ENCODE results near the gene SNX24.
"Not testable (repeated sequence)": the region's sequence is repeated elsewhere in the genome, so short reads cannot be mapped to it uniquely, and the experiment has no call there.

SNX24 gene

GRCh38 chr5:122874179-122874875 lies 28.9 kb downstream of the SNX24 start:
- no peak for DNase-seq

DNA sequence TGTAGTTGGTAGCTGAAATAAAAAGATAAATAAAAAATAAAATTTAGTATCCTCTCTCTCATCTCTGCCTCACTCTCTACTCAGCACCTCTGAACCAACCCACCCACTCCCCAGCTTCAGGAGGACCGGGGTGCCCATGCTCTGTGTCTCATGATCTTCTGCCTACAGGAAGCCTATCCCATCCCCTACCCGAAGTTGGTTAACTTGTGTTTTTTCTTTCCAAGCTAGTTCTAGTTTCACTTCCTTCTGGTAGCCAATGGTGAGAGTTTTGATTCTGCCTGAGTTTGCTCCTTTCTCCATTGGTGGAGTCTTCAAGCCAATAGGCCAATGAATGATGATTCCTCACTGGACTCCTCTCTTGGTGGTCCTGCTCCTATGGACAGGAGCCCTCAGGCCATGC lies 32.1 kb downstream of the SNX24 start:
- no peak for DNase-seq

GRCh38 chr5:122879076-122879475 lies 33.7 kb downstream of the SNX24 start:
- no peak for DNase-seq

DNA sequence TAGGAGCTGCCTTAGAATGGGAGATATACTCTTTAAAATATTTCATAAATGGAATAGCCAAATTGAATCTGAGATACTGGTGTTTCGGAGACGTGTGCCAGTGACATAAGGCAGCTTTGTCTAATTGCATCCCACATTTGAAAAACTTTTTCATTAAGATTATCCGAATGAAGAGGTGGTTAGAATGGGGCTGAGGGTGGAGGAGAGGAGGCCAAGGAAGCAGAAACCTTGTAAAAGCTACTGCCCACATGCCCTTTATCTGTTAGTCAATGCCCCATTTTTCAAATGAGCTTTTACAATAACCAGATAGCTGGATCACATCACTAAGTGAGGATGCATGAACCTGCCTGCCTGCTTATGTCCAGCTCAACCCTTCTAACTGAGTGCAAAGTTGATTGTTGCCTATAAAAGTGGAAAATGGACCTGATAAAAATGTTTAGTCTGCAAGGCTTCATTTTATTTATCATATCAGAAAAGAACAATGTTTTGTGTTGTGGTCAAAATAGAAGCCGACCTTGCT lies 34.8 kb downstream of the SNX24 start:
- DNase-seq = no peak

- DNase-seq = no peak
Measured at GRCh38 chr5:122880749-122881148, 35.3 kb downstream of the SNX24 start.

DNA sequence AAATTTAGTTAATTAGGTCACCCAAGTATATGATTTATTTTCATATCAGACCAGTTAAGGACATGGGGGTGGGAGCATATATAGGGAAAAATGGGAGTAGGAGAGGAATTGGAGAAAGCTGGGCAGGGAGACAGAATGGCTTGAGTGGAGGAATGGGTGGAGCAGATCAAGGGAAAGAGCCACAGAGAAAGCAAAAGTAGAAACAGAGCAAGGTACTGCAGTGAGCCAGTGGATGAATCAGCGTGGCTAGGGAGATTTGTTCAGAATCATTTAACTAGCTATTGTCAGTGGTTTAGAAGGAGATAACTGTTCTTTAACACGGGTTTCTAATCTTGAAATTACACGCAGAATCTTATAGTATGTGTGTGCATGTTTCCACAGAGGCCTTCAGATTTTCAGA lies 37.4 kb downstream of the SNX24 start:
- DNase-seq = no peak

DNA sequence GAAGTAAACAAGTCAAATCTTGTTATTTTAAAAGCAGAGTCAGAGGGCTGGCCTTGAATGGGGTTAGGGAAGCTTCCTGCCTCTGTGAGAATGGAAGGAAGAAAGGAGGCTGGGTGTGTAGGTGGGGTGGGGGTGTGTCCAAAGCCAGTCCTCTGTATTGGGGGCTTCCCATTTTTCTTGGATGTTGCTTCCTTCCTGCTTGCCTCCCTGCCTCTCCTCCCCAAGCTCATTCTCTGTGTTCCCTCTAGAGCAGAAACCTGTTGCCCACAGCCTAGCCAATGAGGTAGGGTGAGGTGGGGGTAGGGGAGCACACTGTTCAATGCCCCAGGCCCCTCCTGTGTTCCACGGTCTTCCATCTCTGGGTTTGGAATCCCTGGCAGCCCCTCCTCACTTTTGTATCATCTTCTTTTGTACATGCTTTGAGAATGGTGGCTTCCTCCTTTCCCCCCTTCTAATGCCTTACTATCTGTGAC lies 39.7 kb downstream of the SNX24 start:
- DNase-seq = no peak

- no peak for DNase-seq
Measured at GRCh38 chr5:122885891-122886290, 40.5 kb downstream of the SNX24 start.

DNA sequence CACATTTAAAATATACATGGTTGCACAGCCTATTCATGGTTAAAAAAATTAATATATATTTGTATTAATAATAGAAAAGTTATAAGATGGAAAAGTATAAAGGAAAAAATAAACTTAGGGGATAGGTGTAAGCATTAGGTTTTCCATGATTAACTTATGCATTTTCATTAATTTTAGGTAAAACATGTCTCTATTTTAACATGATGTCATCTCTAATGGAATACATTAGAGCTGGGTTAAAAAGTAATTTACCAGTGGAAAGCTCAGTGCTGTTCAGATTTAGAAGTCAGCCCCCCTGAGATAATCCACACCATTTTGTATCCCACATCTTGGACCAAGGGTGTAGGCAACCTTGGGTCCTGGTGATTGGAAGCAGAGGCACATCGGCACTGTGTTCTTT lies 49.7 kb downstream of the SNX24 start:
- no peak for DNase-seq

GRCh38 chr5:122896598-122897282 lies 51.3 kb downstream of the SNX24 start:
- no peak for DNase-seq

GRCh38 chr5:122897283-122897602 lies 51.8 kb downstream of the SNX24 start:
- no peak for DNase-seq

- no peak for DNase-seq
Measured at GRCh38 chr5:122901346-122901745, 55.9 kb downstream of the SNX24 start.

DNA sequence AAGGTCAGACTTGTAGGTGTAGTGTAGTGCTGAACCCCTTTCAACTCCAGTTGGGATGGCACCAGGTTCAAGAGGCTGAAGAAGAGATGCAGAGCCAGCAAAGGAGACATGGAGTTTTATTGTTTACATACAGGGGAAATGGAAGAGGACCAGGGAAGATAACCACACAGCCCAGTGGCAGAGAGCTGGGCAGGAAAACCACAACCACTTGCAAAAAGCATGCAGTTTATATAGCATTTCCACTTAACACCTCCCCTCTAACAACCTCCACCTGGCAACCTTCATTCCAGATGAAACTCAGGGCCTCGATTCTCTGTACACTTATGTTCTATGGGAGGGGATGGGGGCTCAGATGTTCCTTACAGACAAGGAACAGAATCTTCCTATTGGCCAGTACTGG lies 56.9 kb downstream of the SNX24 start:
- DNase-seq = no peak

GRCh38 chr5:122906768-122907167 lies 61.4 kb downstream of the SNX24 start:
- DNase-seq = no peak

- no peak for DNase-seq
Measured at GRCh38 chr5:122907276-122907675, 61.9 kb downstream of the SNX24 start.

DNA sequence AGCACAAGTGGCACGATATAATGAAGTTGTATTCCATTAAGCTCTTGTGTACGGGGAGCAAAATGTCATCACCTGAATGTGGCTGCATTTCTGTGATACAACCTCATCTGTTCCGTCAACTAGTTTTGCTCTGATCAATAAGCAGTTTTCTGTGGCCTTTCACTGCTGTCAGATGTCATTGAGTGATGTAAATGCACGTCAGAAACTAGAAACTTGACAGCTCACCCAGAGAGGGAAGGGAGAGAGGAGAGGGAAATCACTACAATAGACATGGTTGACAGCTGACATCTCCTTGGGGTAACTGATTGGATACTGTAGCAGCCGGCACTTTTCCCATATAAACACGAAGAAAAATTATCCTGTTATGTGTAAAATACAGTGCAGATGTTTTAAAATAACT lies 62.7 kb downstream of the SNX24 start:
- DNase-seq = no peak

DNA sequence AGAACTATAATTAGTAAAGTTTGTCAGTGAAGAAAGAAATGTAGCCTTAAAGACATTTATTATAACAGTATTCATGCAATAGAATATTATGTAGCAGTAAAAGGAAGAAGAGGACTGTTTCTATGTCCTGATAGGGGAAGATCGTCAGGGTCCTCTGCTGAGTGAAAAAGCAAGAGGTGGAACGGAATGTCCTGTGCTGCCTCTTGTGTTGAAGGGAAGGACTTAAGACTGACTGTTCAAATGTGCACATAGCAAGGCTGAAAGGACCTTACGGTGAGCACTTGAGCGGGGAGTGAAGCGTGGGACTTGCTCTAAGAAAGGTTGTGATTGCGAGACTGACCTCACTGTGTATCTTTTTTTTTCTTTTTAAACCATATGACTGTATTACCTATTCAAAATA lies 63.2 kb downstream of the SNX24 start:
- DNase-seq = no peak

DNA sequence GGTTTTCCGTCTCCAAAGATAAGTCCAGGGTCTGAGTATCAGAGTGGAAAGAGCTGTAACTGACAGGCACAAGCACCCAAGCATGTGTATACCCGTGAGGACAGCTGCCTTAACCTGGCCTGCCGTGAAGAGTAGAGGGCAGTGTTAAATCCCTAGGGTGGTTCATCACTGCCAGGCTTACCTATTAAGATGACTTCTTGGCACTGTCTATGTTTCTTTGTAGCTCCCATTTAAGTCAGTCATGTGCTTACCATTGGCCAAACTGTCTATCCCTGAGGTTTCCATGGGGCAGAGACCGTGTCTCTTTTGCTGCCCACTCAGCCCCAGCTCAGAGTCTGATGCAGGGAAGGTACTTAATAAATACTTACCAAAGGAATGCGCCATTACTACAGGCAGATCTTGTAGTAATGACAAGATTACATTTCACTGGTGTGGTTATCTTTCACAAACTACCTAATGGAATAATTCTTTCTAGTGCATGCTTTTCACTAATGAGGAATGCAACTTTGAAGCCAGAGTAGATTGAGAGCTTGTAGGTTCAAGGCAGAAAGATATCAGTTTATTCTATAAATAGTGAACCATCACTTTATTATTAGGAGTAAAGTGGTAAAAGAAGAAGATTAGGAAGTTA lies 64.2 kb downstream of the SNX24 start:
- DNase-seq = no peak

DNA sequence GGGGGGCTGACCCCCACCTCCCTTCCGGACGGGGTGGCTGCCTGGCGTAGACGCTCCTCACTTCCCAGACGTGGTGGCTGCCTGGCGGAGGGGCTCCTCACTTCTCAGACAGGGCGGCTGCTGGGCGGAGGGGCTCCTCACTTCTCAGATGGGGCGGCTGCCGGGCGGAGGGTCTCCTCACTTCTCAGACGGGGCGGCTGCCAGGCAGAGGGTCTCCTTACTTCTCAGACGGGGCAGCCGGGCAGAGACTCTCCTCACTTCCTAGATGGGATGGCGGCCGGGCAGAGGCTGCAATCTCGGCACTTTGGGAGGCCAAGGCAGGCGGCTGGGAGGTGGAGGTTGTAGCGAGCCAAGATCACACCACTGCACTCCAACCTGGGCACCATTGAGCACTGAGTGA lies 68.0 kb downstream of the SNX24 start:
- not testable (repeated sequence) for DNase-seq

DNA sequence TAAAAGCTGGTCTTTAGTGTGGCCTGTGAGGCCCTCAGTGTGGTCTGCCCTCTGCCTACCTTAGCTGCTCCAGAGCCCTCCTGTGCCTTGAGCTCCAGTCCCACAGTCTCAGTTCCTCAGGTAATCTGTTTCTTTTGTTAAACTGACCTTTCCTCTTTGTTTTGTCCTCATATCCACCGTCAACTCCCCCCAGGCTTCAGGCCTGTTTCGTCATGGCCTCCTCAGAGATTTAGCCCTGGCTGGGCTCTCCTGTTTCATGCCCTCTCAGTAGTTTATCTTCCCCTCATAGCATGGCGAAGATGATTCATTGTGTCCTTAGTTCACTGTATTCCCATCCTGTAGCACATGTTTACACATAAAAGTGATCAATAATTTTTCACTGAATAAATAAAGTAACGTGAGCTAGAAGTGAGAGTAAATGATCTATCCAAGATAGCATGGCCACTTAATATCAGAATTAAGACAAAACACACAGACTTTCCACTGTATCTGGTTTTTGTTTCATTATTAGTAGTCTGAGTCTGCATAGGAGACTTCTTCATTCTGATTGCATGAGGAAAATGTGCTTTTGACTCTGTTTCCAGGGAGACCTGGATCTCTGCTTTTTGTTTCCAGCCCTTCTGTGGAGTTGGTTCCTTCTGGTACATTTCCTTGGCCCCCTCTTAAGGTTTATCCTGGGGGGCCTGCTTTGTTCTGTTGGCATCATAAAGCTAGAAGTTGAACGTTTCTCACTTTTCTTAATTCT lies 70.5 kb downstream of the SNX24 start:
- DNase-seq = no peak

DNA sequence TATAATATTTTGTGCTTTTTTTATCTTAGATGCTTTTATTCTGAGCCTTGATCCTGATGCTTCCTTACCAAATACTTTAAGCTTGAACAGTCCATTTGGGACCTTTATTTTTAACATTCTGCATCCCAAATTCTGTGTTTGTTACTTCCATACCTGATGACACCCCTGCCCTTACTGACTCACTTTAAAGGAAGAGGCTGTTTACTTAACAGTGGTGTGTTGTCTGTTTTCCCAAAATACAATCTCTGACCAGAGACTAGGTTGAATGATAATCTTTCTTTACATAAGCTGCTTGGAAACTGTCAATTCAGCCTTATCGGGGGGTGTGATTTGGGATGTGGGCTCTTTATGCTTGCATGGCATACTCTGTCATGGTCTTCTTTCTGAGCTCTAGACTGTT lies 71.1 kb downstream of the SNX24 start:
- DNase-seq = no peak

DNA sequence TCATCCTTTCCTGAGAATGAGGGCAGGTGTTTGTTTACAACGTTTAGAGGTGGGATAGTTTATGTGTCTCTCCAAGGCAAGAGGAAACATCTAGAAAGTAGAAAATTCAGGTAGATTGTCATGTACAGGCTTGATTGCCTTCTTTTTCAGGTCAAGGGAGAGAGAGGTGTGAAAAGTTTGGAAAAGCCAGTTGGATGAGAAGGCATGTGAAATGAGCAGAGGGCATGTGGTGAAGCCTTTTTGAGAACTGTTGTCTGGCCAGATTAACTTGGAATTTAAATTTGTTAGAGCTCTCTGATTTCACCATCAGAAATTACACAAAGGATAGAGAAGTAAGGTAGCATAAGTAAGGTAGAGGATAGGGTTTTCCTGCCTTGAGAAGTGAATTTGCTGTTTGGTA lies 74.6 kb downstream of the SNX24 start:
- DNase-seq = no peak

- DNase-seq = no peak
Measured at GRCh38 chr5:122921826-122922225, 76.4 kb downstream of the SNX24 start.

Data from stimulated activated CD4-positive, alpha-beta T cell treated with anti-CD3 and anti-CD28 coated beads, Interleukin-2, amount 100 ng/mL, for 48 hours (primary cell).